GM13976 (cell line): Measurements from ENCODE around the gene ELOB.

Experiments used
- DNase-seq: peaks from one replicate; pipeline ENCODE4 v3.0.0; 2012; ENCODE audit warnings: low spot score
- in situ Hi-C: fragments of 300-500 bp; cut with MboI; formaldehyde crosslinking; loops from one replicate; pipeline ENCODE4 v1.12.0; 2022; ENCODE audit warnings: low sequenced_read_pairs, mixed read lengths, inconsistent platforms; ENCODE audit not compliant: unreplicated experiment
- TF ChIP-seq, protein P1 (sequence below): IDR thresholded peaks from 2 replicates; pipeline ENCODE4 v1.5.1; 2012; ENCODE audit warnings: borderline replicate concordance, mild to moderate bottlenecking; ENCODE audit not compliant: insufficient read depth; ENCODE audit errors: extremely low read depth, missing control alignments, control extremely low read depth

The ELOB gene

DNA sequence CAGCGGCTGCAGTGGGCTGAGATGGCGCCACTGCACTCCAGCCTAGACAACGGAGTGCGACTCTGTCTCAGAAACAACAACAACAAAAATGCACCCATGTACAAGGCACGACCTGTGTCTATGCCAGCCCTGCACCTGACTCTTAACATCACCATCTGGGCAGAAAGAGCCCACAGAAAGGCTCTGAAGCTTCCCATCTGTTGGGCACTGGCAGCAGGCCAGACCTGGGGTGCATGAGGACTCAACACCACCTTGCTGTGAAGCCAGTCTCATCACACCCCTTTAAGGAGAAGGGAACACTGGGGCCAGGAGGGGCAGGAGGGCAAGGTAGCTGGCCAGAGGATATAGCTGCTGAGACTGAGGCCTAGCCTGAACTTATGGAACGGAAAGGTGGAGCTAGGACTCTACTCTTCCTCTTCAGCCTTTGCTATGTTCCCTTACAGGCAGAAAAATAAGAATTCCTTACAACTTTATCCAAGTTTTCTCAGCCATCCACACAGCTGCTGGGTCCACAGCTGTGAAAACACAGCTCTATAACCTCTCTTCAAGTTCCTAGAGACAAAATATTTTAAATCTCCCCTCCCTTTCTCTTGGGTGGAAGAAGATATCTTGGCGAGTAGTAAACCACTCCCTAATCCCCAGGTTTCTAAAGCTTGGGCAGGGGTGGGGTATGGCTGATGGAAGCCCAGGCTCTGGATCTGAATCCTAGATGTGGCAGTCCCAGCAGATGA, 2.8 kb downstream of the ELOB start:
- TF ChIP-seq, protein P1, sequence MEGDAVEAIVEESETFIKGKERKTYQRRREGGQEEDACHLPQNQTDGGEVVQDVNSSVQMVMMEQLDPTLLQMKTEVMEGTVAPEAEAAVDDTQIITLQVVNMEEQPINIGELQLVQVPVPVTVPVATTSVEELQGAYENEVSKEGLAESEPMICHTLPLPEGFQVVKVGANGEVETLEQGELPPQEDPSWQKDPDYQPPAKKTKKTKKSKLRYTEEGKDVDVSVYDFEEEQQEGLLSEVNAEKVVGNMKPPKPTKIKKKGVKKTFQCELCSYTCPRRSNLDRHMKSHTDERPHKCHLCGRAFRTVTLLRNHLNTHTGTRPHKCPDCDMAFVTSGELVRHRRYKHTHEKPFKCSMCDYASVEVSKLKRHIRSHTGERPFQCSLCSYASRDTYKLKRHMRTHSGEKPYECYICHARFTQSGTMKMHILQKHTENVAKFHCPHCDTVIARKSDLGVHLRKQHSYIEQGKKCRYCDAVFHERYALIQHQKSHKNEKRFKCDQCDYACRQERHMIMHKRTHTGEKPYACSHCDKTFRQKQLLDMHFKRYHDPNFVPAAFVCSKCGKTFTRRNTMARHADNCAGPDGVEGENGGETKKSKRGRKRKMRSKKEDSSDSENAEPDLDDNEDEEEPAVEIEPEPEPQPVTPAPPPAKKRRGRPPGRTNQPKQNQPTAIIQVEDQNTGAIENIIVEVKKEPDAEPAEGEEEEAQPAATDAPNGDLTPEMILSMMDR: no peak
- in situ Hi-C loops: no loop called here
- no peak for DNase-seq

DNA sequence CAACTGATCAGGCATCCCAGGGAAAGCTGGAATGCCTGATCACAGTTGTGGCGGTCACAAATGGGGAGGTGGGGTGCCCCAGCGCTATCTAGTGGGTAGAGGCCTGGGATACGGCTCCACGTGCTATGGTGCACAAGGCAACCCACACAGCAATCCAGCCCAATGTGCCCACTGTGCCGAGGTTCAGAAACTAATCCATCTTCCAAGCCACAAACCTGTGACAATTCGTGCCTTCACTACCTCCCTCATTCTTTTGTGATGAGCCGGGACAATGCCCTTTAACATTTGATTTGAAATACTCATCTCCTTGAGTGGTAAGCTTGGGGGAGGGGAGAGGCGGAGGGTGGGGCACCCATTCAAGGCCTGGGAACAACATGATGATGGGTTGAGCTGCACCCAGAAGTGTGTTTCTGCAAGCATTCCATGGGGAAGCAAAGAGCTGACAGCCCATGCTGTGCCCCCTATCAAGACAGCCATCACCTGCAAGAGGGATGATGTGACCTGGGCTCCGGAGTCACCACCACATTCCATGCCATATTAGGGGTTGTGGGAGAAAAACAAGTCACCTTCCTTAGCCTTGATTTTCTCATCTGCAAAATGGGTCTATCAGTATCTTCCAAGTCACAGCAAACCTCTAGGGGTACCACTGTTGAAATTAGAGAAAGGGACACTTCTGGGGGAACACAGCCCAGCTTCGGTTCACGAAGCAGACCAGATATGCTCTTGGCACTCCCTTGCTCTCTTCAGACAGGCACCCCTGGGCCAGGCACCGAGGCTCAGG, 3.7 kb downstream of the ELOB start:
- DNase-seq: no peak
- TF ChIP-seq, protein P1: no peak
- in situ Hi-C loops: no loop called here

DNA sequence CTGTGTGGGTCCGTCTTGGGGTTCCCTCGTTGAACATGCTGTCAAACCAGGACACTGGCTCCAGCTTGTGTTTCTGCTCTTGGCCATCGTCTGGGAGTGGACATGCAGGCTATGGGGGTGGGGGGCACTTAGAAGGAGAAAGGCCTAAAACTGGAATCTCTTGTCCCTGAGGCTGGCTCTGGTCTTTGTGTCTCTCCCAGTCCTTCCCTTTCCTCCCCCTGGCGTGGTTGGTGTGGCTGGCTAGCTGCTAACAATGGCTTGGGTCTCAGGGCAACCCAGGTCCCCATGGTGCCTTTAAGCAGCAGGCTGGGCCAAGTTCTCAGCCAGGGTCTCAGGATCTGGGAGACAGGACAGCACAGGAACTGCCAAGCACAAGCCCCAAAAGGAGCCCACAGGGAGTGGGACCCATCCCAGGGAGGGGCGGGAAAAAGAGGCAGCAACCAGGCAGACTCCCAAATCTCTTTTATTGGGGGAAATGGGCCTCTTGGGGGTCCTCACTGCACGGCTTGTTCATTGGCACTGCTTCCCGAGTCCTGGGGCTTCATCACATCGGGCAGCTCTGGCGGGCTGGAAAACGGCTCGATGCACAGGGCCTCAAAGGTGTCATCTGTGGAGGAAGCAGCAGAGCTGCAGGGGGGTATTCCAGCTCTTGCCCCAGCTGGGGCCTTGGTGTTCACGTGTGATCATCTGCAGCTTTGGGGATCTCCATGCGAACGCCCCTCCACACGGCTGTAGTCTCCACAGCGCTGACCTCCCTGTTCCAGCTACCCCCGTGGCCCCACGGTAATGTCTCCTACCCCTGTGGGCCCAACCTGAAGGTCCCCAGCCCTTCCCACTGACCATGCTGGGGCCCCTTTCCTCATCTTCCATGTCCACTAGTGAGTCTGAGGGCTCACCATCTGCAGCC, 5.3 kb downstream of the ELOB start:
- TF ChIP-seq, protein P1: no peak
- in situ Hi-C loops: no loop called here
- DNase-seq: no peak

DNA sequence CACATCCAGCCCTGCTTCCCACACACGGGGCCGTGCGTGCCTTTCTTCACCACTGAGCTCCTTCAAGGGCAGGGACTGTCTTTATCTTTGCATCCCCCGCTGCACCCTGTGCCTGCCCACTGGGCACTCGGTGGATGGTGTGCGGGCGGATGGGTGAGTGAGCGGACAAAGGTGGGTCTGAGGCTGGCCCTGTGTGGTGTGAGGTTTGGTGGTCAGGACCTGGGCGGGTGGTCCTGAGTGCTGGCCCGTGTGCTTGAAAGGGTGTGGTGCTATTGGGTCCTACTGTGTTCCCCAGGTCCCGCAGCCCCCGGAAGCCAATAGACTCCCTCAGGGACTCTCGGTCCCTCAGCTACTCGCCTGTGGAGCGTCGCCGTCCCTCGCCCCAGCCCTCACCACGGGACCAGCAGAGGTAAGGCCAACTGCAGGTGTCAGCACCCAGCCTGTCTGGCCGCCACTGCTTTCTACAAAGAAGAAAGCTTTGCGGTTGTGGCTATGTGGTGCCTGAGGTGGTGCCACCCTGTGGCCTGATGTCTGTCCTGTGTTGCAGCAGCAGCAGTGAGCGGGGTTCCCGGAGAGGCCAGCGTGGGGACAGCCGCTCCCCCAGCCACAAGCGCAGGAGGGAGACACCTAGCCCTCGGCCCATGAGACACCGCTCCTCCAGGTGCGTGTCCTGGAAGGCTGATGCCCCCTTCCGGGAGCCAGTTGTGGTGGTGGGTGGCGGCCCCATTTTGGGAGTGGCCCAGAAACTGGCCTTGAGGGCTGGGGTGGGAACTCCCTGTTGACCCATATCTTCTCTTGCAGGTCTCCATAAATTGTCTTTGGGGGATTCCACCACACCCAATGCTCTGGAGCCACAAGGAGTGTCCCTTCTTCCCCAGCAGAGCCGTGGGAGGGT, 6.8 kb downstream of the ELOB start:
- TF ChIP-seq, protein P1: peak; percentile 15
- in situ Hi-C loops: no loop called here
- no peak for DNase-seq

DNA sequence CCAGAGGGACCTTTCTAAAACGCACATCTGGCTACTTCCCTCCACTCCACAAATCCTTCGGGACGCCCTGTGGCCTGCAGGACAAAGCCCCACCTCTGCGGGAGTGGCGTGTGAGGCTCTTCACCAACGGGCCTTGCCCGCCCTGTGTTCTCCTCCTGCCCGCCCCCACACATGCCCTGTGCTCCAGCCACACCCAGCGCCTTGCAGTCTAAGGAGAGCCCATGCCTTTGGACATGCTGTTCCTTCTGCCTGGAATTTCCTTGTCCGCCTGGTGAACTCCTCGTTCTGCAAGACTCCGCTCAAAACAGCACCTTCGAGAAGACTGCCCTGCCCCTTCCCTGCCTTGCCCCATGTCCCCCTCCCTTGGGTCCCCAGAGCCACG, 7.4 kb downstream of the ELOB start:
- no peak for DNase-seq
- in situ Hi-C loops: no loop called here
- TF ChIP-seq, protein P1: no peak
